HG03280 (cell line): ENCODE results near the gene AAR2.

ENCODE experiments used
- ATAC-seq: cut with Tn5 transposase; IDR thresholded peaks from one replicate; pipeline ENCODE4 v1.9.1; 2021; ENCODE audit warnings: mild to moderate bottlenecking, moderate library complexity; ENCODE audit not compliant: unreplicated experiment

The AAR2 gene

DNA sequence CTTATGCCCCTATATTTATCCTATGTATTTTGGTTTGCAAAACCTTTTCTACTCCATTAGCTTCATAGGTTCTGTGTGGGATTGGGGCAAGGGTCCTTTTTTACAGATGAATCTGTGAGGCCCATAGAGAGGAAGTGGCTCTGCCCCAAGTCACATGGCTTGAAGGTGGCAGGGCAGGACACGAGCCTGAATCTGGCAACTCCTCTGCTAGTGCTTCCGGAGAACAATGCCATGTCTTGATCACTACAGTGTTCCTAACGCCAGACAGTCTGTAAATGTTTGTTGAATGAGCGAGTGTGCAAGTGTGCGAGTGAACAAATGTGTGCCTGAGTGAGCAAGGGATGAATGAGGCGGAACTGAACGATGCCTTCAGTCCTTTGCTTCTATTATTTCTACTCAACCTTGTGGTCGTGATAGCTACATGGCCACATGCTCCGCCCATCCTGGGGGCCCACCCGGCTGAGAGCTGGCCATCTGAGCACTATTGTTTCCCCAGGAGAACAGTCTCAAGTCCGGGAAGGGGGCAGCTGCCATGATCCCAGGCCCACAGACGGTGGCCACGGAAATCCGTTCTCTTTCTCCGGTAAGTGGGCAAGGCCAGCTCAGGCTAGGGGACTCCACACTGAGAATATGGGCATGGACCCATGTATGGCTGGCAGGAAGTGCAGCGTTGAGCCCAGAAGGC, 17.8 kb upstream of the AAR2 start:
- ATAC-seq = no peak

- ATAC-seq = no peak
These were observed 16.5 kb upstream of the AAR2 start for GRCh38 chr20:36219671-36220220.

- ATAC-seq = no peak
These were observed 10.6 kb upstream of the AAR2 start for GRCh38 chr20:36225666-36226065.

DNA sequence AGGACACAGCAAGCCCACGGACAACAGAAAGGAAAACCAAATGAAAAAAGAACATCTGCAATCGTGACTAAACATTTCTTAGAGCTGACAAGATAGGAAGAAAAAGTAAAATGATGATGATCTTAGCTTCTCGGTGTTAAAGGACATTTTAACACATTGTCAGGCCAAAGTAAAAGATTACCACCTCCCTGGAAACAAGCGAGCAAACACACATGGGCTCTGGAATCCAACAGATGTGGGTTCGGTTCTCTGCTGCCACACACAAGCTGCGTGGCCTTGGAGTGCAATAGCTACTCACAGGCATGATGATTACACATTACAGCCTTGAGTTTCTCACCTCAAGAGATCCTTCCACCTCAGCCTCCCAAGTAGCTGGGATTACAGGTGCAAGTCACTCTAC, 7.5 kb upstream of the AAR2 start:
- ATAC-seq = no peak

DNA sequence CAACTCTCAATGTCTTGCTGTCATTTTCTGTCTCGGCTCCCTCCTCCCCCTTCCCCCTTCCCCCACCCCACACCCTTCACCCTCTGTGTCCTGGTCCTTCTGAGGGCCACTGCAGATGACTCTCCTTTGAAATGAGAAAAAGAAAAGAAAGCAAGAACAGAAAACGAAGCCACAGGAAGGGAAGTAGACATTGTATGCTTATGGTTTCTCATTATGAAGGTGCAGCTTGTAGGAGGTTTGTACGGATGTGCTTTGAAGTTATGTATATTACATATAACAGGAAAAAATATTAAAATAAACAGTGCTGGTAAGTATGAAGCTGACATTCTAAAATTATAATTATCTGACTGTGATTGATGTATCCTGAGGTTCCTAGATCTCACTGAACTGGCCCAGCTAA, 6.3 kb upstream of the AAR2 start:
- ATAC-seq = no peak

- ATAC-seq = no peak
These were observed 4.9 kb upstream of the AAR2 start for GRCh38 chr20:36231331-36231730.

DNA sequence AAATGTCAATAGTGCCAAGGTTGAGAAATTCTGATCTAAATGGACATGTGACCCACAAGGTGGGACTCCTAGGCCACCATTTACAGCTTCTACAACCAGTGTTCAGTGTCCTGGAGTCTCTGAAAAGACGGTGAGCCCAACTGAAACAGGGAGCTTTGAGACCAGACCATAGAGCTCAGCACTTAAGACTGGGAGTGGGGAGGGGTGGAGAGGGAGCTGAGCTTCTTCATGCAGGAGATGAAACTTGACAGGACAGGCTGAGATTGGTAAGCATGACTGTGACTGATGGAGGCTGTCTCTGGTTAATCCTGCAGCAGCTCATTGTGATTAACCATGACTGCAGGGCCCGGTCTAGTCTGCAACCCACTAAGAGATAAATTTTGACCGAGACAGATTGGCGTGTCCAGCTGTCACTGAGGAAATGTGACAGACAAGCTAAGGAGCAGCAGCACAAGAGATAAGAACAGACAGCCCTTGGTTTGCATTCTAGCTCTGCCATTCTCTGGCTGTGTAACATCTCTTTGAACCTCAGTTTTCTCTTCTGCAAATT, 1.4 kb upstream of the AAR2 start:
- no peak for ATAC-seq

GRCh38 chr20:36236786-36237121, 476 bp downstream of the AAR2 start:
- ATAC-seq = no peak

- no peak for ATAC-seq
These were observed 1.2 kb downstream of the AAR2 start for GRCh38 chr20:36237477-36237876.

DNA sequence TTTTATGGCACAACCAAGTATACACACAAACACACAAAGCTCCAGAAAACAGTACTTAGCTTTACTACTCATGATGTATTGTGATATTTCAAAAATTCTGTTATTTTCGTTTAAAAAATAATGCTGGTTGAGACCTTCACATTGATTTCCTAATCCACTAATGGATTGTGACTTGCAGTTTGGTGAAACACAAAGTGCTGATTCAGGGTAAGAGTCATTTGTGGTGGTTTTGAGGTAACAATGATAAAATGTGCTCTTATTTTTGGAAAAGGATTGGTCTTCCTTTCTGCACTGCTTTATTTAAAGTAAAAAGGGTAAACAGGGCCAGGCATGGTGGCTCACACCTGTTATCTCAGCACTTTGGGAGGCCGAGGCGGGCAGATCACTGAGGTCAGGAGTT, 1.9 kb downstream of the AAR2 start:
- ATAC-seq = no peak

- no peak for ATAC-seq
These were observed 2.5 kb downstream of the AAR2 start for GRCh38 chr20:36238760-36239159.

- ATAC-seq = no peak
These were observed 3.8 kb downstream of the AAR2 start for GRCh38 chr20:36240076-36240475.

DNA sequence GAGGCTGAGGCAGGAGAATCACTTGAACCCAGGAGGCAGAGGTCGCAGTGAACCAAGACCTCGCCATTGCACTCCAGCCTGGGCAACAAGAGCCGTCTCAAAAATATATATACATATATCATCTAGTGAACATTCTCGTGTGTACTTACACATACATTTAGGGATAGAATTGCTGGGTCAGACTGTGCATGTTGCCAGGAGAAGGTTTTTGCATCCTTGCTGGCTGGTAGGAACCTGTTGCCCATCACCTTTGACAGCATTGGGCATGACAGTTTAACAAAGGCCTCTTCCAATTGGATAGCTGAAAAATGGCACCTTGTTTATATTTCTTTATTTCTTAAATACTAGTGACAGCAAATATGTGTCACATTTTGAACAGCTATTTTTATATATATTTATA, 5.4 kb downstream of the AAR2 start:
- no peak for ATAC-seq

DNA sequence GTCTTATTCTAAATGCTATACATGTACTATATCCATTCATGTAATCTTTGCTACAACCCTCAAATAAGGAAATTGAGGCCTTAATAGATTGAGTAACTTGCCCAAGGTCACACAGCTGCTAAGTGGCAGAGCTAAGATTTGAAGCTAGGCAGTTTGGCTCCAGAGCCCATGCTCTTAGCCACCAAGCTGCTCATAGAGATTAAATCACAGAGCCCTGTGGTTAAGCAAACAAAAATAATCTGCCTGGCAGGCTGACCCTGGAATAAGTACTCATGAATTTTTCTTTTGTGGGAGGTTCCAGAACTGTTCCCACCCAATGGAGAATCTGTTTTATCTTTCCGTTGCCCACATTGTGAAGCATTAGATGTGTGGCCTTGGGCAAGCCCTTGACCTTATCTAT, 7.4 kb downstream of the AAR2 start:
- ATAC-seq = no peak

DNA sequence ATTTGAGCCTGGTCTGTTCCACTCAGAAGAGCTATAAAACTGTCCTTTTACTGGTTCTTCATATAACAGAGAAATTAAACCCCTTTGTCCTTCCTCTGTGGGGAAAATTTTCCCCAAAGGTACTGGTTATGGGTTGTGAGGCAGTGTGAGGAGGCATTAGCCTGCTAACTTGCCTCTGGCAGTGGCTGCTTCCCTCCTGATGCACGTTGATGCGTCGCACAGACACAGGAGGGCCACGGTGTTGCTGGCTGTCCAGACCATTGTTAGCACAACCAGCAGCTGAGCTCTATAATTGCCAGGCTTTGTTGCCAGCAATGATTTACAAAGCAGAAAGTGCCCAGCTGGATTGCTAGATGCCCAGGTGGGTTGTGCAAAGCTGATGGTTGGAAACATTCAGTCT, 10.1 kb downstream of the AAR2 start:
- ATAC-seq = no peak

GRCh38 chr20:36248836-36249235, 12.6 kb downstream of the AAR2 start:
- ATAC-seq = no peak

- no peak for ATAC-seq
These were observed 13.2 kb downstream of the AAR2 start for GRCh38 chr20:36249450-36249849.

GRCh38 chr20:36251426-36251825, 15.1 kb downstream of the AAR2 start:
- no peak for ATAC-seq

DNA sequence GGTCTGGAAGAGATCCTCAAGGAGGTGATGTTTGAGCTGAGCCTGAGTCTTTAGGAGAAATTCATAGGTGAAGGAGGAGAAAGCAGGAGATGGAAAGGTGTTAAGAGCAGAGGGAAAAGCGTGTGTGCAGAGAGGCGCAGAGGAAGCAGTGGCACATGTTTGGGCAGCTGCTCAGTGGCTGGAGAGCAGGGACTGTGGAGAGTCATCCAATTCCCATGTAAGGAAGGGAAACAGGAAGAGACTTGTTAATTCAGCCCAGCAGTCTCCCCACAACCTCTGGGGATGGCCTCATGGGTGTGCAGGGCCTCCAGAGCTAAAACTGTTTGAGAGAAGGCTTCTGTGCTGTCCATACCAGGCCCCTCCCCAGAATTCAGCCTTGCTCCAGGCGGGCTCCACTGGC, 16.2 kb downstream of the AAR2 start:
- ATAC-seq = no peak

- ATAC-seq = no peak
These were observed 16.8 kb downstream of the AAR2 start for GRCh38 chr20:36253036-36253435.

DNA sequence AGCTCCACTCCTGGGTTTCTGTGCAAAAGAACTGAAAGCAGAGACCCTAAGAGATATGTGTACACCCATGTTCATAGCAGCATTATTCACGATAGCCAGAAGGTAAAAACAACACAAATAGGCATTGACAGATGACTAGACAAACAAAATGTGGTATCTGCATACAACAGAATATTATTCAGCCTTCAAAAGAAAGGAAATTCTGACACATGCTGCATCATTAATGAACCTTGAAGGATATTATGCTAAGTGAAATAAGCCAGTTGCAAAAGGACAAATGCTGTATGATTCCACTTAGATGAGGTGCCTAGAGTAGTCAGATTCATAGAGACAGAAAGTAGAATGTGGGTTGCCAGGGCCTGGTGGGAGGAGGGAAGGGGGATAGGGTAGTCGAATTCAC, 17.8 kb downstream of the AAR2 start:
- no peak for ATAC-seq

GRCh38 chr20:36255445-36255844, 19.2 kb downstream of the AAR2 start:
- ATAC-seq = no peak
